HG02571 (cell line): ENCODE data around the gene FRG2.
"Not testable (repeated sequence)": the region's sequence is repeated elsewhere in the genome, so short reads cannot be mapped to it uniquely, and the experiment has no call there.

Source experiments
- ATAC-seq: cut with Tn5 transposase; IDR thresholded peaks from one replicate; pipeline ENCODE4 v1.9.1; 2021; ENCODE audit warnings: mild to moderate bottlenecking, moderate library complexity; ENCODE audit not compliant: unreplicated experiment

Gene FRG2

DNA sequence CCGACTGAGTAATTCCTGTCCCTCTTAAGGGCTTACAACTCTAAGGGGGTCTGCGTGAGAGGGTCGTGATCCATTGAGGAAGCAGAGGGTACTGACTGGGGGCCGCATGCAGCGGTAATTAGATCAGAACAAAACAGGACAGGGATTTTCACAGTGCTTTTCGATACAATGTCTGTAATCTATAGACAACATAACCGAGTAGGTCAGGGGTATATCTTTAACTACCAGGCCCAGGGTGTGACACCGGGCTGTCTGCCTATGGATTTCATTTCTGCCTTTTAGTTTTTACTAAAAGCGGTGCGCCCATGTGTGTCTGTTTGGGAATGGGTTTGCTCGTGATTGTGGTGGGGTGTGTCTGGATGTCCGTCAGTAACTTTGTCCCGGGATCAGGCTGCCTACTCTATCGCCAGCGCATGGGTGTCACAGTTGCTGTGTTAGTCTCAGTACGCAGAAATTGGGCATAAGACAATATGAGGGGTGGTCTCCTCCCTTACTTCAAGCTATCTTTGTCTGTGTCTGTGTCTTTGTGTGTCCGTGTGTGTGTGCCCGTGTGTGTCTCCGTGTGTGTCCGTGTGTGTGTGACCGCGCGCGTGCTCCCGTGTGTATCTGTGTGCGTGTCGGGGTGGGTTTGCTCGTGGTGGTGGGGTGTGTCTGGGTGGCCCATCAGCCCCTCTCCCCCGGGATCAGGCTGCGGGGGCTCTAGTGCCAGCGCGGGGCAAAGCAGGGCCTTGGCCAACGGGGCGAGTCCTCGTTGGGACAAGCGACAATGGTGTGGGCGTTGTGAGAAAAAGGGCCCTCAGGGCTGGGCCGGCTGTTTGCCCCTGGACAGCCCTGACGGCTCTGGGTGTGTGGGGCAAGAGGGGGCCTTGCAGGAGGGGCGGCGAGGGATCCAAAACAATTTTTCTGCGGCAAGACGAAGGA is 10.4 kb downstream of the FRG2 start:
- ATAC-seq, result no peak

DNA sequence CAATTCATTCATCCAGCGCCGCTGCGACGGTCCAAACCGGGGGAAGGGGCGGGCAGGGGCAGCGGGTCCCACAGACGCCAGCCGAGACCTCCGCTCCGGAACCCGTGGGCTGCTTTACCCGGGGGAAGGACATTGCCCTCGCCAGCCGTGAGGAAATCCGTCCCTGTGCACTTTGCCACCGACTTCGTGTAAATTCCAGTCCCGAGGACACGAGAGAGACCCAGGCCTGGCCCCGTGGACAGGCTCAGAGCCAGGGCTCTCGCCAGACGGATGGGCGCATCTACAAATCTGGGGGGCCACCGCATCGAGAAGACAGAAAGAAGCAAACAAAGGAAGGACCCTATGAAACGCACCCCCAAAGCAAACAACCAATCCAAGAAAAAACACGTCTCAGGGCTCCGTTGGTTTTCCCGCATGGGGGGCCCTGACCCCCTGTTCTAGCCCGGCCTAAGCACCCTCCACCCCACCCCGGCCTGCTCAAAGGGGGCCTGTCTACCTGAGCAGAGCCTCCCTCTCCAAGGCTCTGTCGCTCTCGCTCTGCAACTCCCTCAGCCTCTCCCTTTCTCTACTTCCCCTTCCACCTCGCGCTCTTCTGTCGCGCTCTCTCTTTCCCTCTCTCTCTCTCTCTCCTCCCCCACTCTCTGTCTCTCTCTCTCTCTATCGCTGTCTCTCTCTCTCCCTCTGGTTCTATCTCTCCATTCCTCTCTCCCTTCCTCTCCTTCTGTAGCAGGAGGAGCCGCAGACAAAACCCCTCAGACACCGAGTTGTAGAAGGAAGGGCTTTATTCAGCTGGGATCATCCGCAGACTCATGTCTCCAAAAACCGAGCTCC is 11.3 kb downstream of the FRG2 start:
- no peak for ATAC-seq

DNA sequence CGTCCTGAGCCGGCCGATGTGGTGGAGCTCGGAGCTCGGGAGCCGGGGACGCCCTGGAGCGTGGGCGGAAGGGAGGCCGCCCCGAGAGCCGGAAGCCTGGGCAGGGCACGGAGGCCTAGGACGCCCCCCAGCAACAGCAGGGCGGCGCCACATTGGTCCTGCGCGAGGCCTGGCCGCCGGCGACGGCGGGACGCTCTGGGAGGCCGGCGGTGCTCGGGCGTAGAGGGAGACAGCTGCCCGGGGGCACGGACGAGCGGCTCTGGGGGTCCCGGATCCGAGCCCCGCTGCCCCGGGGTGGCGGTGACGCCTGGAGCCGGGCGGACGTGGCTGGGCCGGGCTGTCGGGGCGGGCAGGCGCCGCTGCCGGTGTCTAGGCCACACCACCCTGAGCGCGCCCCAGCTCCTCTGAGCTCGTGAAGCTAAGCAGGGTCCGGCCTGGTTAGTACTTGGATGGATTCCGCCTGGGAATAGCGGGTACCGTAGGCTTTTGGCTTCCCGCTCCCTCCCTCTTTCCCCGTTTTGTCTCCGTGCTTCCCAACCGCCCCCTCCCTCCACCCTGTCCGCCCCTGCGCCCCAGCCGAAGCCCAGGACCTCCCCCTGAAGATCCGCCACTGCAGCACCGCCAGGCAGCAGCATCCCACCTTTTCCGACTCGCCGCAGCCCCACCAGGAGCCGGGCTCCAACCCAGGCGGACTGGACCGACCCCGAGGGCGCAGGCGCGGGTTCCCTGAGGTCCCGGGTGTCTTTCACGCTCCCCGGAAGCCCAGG is 12.1 kb downstream of the FRG2 start:
- no peak for ATAC-seq

DNA sequence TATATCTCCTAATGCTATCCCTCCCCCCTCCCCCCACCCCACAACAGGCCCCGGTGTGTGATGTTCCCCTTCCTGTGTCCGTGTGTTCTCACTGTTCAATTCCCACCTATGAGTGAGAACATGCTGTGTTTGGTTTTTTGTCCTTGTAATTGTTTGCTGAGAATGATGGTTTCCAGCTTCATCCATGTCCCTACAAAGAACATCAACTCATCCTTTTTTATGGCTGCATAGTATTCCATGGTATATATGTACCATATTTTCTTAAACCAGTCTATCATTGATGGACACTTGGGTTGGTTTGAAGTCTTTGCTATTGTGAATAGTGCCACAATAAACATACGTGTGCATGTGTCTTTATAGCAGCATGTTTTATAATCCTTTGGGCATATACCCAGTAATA is 37.1 kb downstream of the FRG2 start:
- ATAC-seq, result not testable (repeated sequence)

DNA sequence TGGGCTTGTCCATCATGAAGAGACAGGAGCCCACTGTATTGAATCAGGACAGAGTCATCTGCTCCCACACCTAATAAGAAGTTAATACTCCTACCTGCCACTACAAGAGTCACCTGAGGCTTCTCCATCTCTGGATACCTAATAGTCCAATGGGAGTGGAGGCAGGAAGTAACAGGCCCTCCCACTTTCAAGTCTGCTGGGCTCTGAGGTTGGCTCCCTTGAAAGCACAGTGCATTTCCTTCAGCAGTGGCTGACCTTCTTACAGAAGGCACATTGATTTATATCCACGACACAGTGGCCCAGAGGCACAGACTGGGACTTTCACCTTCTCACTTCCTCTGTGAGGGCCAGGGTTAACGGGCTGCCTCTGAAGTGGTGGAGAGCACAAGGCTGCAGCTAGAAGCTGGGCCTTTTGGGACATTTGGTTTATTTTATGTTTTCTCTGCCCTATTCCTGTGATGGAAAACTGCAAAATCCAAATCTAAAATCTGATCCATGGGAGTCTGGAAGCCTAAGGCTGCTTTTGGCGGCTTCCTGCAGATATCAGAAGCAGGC is 38.1 kb downstream of the FRG2 start:
- no peak for ATAC-seq

DNA sequence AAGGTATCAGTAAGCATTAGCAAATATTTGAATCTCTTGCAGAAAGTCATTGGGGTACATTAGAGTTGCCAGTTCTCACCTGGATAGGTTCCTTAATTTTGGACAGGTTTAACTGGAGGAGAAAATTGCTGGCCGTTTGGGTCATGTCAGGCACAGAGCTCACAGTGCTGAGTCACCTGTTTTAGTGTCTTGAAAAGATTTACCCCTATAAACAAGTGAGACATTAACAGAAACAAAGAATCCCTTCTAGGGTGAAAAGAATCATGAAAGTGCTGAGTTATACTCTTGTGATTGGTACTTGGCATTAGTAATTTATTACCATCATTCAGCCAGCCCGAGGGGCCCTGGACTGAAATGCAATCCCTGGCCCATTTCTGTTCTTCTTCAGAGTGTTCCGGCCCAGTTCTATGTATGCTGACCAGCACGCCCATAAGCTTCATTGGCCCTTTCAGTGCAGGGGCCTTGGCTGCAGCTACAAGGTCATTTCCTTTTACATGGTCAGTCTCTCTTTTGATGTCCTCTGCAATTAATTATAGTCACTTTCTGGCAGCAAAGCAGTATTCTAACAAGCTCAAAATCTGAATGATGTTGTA is 41.3 kb downstream of the FRG2 start:
- ATAC-seq, result not testable (repeated sequence)

DNA sequence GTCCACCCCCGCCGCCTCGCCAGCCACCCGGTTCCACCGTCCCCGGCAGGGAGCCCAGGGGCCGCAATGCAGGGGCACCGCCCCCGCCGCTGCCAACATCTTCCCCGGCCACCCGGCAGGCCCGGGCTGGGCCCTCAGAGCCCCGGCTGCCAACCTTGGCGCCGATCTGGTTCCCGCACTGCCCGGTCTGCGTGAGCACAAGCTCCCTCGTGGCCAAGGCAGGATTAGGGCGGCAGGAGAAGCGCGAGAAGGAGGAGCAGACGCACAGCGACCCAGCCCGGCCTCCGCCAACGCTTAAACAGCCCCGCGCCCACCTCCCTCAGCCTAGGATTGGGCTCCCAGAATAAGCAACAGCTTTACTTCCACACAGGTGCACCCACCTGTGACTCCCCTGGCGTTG is 42.4 kb downstream of the FRG2 start:
- not testable (repeated sequence) for ATAC-seq

DNA sequence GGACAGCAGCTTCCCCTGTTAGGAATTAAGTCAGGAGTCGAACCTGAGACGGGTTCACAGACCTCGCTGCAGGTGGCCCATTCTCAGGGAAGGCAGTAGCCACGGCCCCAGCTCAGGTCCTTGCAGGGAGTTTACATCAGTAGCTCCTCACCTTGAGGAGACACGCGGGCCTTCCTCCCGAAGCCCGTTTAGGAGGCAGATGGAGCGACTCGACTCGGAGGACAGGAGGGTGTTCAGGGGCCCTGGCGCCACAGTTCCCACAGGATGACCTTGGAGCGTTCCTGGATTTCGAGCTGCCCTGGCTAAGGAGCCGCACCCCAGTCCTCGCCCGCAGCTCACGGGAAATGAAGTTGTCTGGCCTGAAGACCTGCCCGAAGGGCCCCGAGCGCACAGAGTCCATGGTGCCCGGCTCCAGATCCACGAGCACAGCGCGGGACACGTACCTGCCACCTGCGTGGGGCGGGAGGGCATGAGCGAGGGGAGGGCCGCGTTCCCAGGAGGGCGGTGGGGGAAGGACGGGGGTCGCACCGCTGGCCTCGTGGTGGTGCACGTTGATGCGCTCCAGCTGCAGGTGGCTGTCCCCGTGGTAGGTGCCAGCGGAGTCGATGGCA is 43.0 kb downstream of the FRG2 start:
- ATAC-seq, result not testable (repeated sequence)

DNA sequence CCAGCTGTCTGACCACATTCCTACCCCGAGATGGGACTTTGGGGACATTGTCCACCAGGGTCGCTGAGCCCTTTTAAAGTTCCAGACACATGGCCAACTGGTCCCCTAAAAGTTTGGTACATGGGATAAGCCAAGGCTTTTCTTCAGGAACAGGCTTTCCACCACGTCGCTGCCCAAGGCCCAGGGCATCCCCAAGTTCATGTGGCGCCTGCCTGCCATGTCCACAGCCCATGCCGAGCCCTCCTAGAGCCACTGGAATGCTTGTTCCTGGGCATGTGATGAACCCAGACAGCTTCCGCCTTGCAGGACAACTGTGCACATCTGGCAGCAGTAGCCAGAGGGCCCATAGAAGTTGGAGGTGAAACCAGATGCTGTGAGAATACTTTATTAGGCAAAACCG is 45.1 kb downstream of the FRG2 start:
- no peak for ATAC-seq

DNA sequence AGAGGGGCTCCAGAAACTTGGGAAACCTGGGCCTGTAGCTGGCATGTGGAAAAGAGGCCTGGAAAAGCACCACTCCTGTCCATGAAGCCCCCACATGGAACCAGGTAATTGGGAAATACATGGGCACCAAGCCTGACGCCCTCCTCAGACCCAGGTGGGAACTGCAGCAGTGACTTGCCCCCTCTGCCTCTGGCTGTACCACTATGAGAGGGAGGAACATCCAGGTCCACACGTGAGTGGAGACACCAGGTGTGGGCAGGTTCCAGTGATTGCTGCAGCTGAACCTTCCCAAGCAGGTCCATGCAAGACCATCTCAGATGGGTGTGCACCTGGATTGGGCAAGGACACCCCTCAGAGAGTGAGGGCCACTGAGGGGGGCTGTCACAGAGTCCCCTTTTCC is 46.8 kb downstream of the FRG2 start:
- not testable (repeated sequence) for ATAC-seq

DNA sequence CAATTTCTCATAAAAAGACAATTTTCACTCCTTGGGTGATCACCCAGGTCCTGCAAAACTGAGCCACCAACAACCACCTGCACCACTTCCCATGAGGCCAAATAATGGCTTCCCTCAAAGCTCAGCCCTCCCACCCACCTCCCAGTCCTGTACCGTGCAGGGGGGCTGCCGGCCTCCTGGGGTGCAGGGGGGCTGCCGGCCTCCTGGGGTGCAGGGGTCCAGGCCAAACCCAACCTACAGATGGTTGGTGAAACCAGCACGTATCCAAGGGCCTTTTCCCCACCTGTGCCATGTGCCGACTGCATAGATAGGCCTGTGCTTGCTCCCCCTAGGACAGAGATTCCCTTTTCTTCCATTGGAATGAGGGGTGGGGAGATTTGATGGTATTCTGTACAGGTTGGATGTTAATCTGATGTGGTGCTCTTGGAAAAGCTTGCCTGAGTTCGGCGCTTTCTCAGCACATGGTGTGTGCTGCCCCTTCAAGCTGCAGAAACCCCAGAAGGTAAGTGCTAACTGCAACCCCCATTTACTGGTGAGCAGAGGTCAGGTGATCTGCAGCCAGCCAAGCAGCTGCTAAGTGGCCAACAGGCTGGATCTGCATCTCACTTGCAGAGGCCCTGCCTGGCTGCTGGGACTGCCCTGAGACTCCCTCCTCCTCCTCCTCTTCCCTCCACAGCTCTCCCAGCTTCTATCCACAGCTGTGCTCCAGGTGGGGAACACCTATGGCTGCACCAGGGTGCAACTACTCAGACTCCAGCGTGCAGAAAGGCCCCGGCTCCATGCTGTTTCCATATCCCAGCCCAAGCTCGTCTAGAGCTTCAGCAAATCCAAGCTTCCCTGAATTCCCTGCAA is 47.6 kb downstream of the FRG2 start:
- no peak for ATAC-seq
